T-cell (primary cell): ENCODE results near the gene YTHDF1. TPM values are rescaled to one million over a fixed set of nuclear protein-coding genes. Genes with fewer than 3 reads are reported as not detected.

Experiments used
- ATAC-seq, 4 experiments: fragments of 200-7000 bp in 3 of 4; fragments of 150-1000 bp in 1 of 4; cut with Tn5 transposase; replicated peaks in 1 of 4; 1 replicate in 3 of 4; 2 replicates in 1 of 4; pipeline ENCODE4 v1.10.0; 2021; ENCODE audit warnings: moderate library complexity in 3 of 4, mild to moderate bottlenecking in 2 of 4, moderate number of reproducible peaks in 1 of 4
- CTCF ChIA-PET, 2 donors: fragments of 300-600 bp; sonication (Branson Sonifier 250); formaldehyde crosslinking; loops; one replicate each; lab custom pipeline; 2022; ENCODE audit warnings: antibody characterized with exemption in 2 of 2; lab: Charles Lee
- POLR2A ChIA-PET, 2 donors: fragments of 300-600 bp; sonication (Branson Sonifier 250); formaldehyde crosslinking; loops; one replicate each; lab custom pipeline; 2022; ENCODE audit warnings: antibody characterized with exemption in 2 of 2; lab: Charles Lee
- DNase-seq, 35 experiments: peaks; one replicate each; pipeline versions ENCODE4 v3.0.0 to v3.0.0-alpha.2; 2013 to 2023
- H3K27ac ChIP-seq: one replicate; pipeline ENCODE4 v1.5.1; 2013; ENCODE audit warnings: low read length
- H3K27me3 ChIP-seq, 2 experiments: replicated peaks in 1 of 2; 1 replicate in 1 of 2; 2 replicates in 1 of 2; pipeline versions ENCODE4 v1.6.1 to v1.7.0; 2013; ENCODE audit warnings: low read length in 1 of 2, mixed read lengths in 1 of 2; ENCODE audit not compliant: control insufficient read depth in 2 of 2, insufficient read depth in 2 of 2; ENCODE audit errors: extremely low read depth in 1 of 2
- H3K36me3 ChIP-seq, 2 donors: 1 replicate in 1 of 2; 2 replicates in 1 of 2; pipeline versions ENCODE4 v1.6.1 to v1.7.0; 2013; ENCODE audit warnings: low read length in 1 of 2; ENCODE audit not compliant: control insufficient read depth in 2 of 2, insufficient read depth in 1 of 2; ENCODE audit errors: extremely low read depth in 1 of 2
- H3K4me1 ChIP-seq, 2 experiments: 1 replicate in 1 of 2; 2 replicates in 1 of 2; pipeline versions ENCODE4 v1.6.1 to v1.7.0; 2013; ENCODE audit warnings: low read length in 2 of 2, mixed read lengths in 1 of 2; ENCODE audit not compliant: insufficient read depth in 2 of 2, control insufficient read depth in 1 of 2; ENCODE audit errors: extremely low read depth in 1 of 2
- H3K4me3 ChIP-seq, 2 donors: 1 replicate in 1 of 2; 2 replicates in 1 of 2; pipeline versions ENCODE4 v1.5.1 to v1.7.0; 2013; ENCODE audit warnings: mild to moderate bottlenecking in 2 of 2, low read length in 1 of 2, moderate library complexity in 1 of 2; ENCODE audit not compliant: control insufficient read depth in 1 of 2; ENCODE audit errors: extremely low read depth in 1 of 2
- H3K9me3 ChIP-seq: 2 replicates; pipeline ENCODE4 v1.7.0; 2013
- H3K27ac Mint-ChIP-seq, 2 donors: one replicate each; pipeline ENCODE4 v1.8.0; 2020 to 2021; ENCODE audit warnings: mild to moderate bottlenecking in 2 of 2, mixed read lengths in 2 of 2
- H3K27me3 Mint-ChIP-seq, 2 donors: one replicate each; pipeline ENCODE4 v1.8.0; 2021 to 2022; ENCODE audit warnings: mixed read lengths in 2 of 2
- H3K36me3 Mint-ChIP-seq: one replicate; pipeline ENCODE4 v1.8.0; 2021; ENCODE audit warnings: mixed read lengths
- H3K4me1 Mint-ChIP-seq, 3 donors: one replicate each; pipeline ENCODE4 v1.8.0; 2020 to 2022; ENCODE audit warnings: mixed read lengths in 3 of 3, mild to moderate bottlenecking in 1 of 3
- H3K4me3 Mint-ChIP-seq, 3 donors: one replicate each; pipeline ENCODE4 v1.8.0; 2020 to 2022; ENCODE audit warnings: mild to moderate bottlenecking in 3 of 3, mixed read lengths in 3 of 3, moderate library complexity in 3 of 3
- H3K9me3 Mint-ChIP-seq, 3 donors: one replicate each; pipeline ENCODE4 v1.8.0; 2020 to 2022; ENCODE audit warnings: mixed read lengths in 3 of 3
- WGBS: methylation state at CpG from one replicate; pipeline ENCODE4 v1.1.5; 2013; ENCODE audit warnings: missing lambda C conversion rate; ENCODE audit not compliant: insufficient coverage; 5-methylcytosine and 5-hydroxymethylcytosine counted together
- total RNA-seq, 35 experiments: library from RNA in 6 of 35; stranded (reverse) in 6 of 35; fragments of 120-200 nt in 1 of 35; gene quantifications; one replicate each; pipeline versions ENCODE4 v1.2.1 to v1.2.4 and lab custom pipeline; 2013 to 2026

Gene YTHDF1
- total RNA-seq, 5 donors from 2014 or later (not counting 1 experiment from before 2014, with no cell fraction given), result 36.7 to 44.5 (median 42.2) TPM

DNA sequence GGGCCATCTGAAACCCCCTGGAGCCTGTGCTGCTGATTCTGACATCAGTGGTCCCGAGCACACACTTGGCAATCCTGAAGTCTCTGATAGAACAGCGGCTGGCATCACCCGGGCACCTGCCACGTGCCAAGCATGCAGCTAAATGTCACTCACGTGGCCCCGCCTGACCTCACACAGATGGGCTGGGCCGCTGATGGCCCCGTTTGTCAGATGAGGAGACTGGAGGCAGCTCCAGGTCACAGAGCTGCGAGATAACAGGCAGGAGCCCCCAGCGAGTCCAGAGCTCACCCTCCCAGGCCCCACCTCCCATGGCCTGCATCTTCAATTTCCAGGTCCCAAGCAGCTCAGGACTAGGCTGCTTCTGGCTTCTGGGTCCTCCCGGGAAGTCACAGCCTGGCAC is 67.2 kb downstream of the YTHDF1 start:
- peaks cover 6 to 15% (median 10%) of the 10 kb centered on the region in 3 donors for H3K9me3 Mint-ChIP-seq
- H3K4me3 Mint-ChIP-seq, result no peak overlapping the region
- DNase-seq (no peak), ATAC-seq (no peak)
- no peaks in the 10 kb centered on the region for H3K4me1 Mint-ChIP-seq
- H3K27ac Mint-ChIP-seq, result no peak overlapping the region
- peaks cover 6% of the 10 kb centered on the region for H3K36me3 Mint-ChIP-seq
- Histone ChIP-seq H3K27ac (no peak overlapping the region), H3K4me1 (no peaks in the 10 kb centered on the region), H3K27me3 (peaks cover 0 to 60% of the 10 kb centered on the region in 2 experiments), H3K36me3 (no peaks in the 10 kb centered on the region), H3K9me3 (no peaks in the 10 kb centered on the region), H3K4me3 (no peak overlapping the region)
- H3K27me3 Mint-ChIP-seq, result peaks cover 47 to 48% of the 10 kb centered on the region in 2 donors
- WGBS, result 89% methylated on average over 10 of the region's 11 CpGs
- ChIA-PET CTCF (no interaction called here), POLR2A (no interaction called here)

DNA sequence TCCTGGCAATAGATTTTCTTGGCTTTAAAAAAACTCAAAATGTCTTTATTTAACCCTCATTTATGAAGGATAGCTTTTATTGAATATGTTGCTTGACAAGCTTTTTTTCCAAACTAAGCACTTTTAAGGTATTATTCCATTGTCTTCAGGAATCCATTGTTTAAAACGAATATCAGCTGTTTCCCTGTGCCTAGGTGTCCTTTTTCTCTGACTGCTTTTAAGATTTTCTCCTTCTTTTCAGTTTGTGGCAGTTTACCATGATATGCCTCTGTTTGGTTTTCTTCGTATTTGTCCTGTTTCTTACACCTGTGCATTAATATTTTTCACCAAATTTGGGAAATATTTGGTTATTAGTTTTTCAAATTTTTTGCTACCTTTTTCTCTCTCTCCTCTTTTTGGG is 68.4 kb downstream of the YTHDF1 start:
- ChIA-PET CTCF (no interaction called here), POLR2A (no interaction called here)
- Mint-ChIP-seq H3K4me1 (no peaks in the 10 kb centered on the region), H3K9me3 (peaks cover 6 to 15% (median 10%) of the 10 kb centered on the region in 3 donors), H3K4me3 (no peak overlapping the region), H3K36me3 (peaks cover 6% of the 10 kb centered on the region), H3K27me3 (peaks cover 44 to 45% of the 10 kb centered on the region in 2 donors), H3K27ac (no peak overlapping the region)
- H3K9me3 ChIP-seq, result no peaks in the 10 kb centered on the region
- no peak overlapping the region for H3K27ac ChIP-seq
- DNase-seq (no peak), ATAC-seq (no peak)
- no CpG with 5 or more reads among the region's 2 CpGs for WGBS
- no peak overlapping the region for H3K4me3 ChIP-seq
- no peaks in the 10 kb centered on the region for H3K36me3 ChIP-seq
- peaks cover 2 to 52% of the 10 kb centered on the region in 2 experiments for H3K27me3 ChIP-seq
- no peaks in the 10 kb centered on the region for H3K4me1 ChIP-seq

Other genes starting within 250 kb of the YTHDF1 start
- not detected for gene BHLHE23, start 209.2 kb downstream of the YTHDF1 start, total RNA-seq
- gene BIRC7, start 19.8 kb upstream of the YTHDF1 start, total RNA-seq, result not detected
- gene NKAIN4, start 38.3 kb upstream of the YTHDF1 start, total RNA-seq, result not detected
- gene ARFGAP1, start 56.7 kb upstream of the YTHDF1 start, total RNA-seq, result 100 to 1,000 TPM; 109 to 129 (median 122) TPM
- gene COL20A1, start 77.1 kb upstream of the YTHDF1 start, total RNA-seq, result under 1 TPM in 3 of 5 donors, not detected in 2; 0.16 to 0.35 (median 0.23) TPM
- not detected for gene CHRNA4, start 145.2 kb upstream of the YTHDF1 start, total RNA-seq